Progenitor cell of endocrine pancreas (in vitro differentiated cells): ENCODE measurements around the gene PGAP6. TPM values are rescaled to one million over a fixed set of nuclear protein-coding genes. Genes with fewer than 3 reads are reported as not detected.

Experiments
- DNase-seq: peaks from one replicate; pipeline ENCODE4 v3.0.0; 2021; ENCODE audit warnings: low spot score; ENCODE audit not compliant: unreplicated experiment
- H3K27ac Mint-ChIP-seq: 2 replicates; pipeline ENCODE4 v1.8.0; 2021; ENCODE audit warnings: mild to moderate bottlenecking, moderate library complexity, mixed read lengths
- H3K27me3 Mint-ChIP-seq: 2 replicates; pipeline ENCODE4 v1.8.0; 2021; ENCODE audit warnings: mixed read lengths
- H3K36me3 Mint-ChIP-seq: 2 replicates; pipeline ENCODE4 v1.8.0; 2022; ENCODE audit warnings: mixed read lengths; ENCODE audit not compliant: insufficient read depth
- H3K4me1 Mint-ChIP-seq: 2 replicates; pipeline ENCODE4 v1.8.0; 2021; ENCODE audit warnings: low read depth, mixed read lengths
- H3K4me3 Mint-ChIP-seq: 2 replicates; pipeline ENCODE4 v1.8.0; 2021; ENCODE audit warnings: low read depth, mild to moderate bottlenecking, moderate library complexity, mixed read lengths
- H3K9me3 Mint-ChIP-seq: 2 replicates; pipeline ENCODE4 v1.8.0; 2021; ENCODE audit warnings: low read depth, mixed read lengths
- CTCF ChIP-seq: fragments of 200-600 bp; sonication (generic); IDR thresholded peaks from one replicate; pipeline ENCODE4 v1.5.0; 2021; ENCODE audit warnings: antibody characterized with exemption, mild to moderate bottlenecking; ENCODE audit not compliant: unreplicated experiment
- total RNA-seq: library from RNA; stranded (reverse); gene quantifications from 2 replicates; pipeline ENCODE4 v1.2.1, GENCODE V29; 2021

PGAP6 gene
- total RNA-seq, 1 donor from 2014 or later, result 92.9 TPM

- Mint-ChIP-seq H3K27ac (no peak overlapping the region), H3K36me3 (peaks cover 2% of the 10 kb centered on the region), H3K4me3 (no peak overlapping the region), H3K4me1 (peaks cover 30% of the 10 kb centered on the region), H3K9me3 (no peaks in the 10 kb centered on the region), H3K27me3 (no peaks in the 10 kb centered on the region)
- TF ChIP-seq CTCF, result no peak
- no peak for DNase-seq
Measured at GRCh38 chr16:386641-387156, 4.9 kb upstream of the PGAP6 start.

GRCh38 chr16:383326-384051 lies 1.7 kb upstream of the PGAP6 start:
- no peaks in the 10 kb centered on the region for H3K27me3 Mint-ChIP-seq
- no peak for DNase-seq
- TF ChIP-seq CTCF, result no peak
- H3K4me3 Mint-ChIP-seq, result peak overlapping the region; percentile 84
- H3K36me3 Mint-ChIP-seq, result no peaks in the 10 kb centered on the region
- peaks cover 39% of the 10 kb centered on the region for H3K4me1 Mint-ChIP-seq
- no peaks in the 10 kb centered on the region for H3K9me3 Mint-ChIP-seq
- H3K27ac Mint-ChIP-seq, result peak overlapping the region; percentile 92

- Mint-ChIP-seq H3K36me3 (no peaks in the 10 kb centered on the region), H3K27ac (no peak overlapping the region), H3K27me3 (no peaks in the 10 kb centered on the region), H3K4me3 (peak overlapping the region; percentile 77), H3K9me3 (no peaks in the 10 kb centered on the region), H3K4me1 (peaks cover 26% of the 10 kb centered on the region)
- no peak for TF ChIP-seq CTCF
- DNase-seq, result no peak
Measured at GRCh38 chr16:381012-381788, 578 bp downstream of the PGAP6 start.

GRCh38 chr16:380762-381011 lies 1.1 kb downstream of the PGAP6 start:
- Mint-ChIP-seq H3K27me3 (no peaks in the 10 kb centered on the region), H3K4me1 (peaks cover 26% of the 10 kb centered on the region), H3K36me3 (no peaks in the 10 kb centered on the region), H3K9me3 (no peaks in the 10 kb centered on the region), H3K4me3 (peak overlapping the region; percentile 77), H3K27ac (no peak overlapping the region)
- DNase-seq, result no peak
- TF ChIP-seq CTCF, result no peak

- Mint-ChIP-seq H3K4me1 (peaks cover 26% of the 10 kb centered on the region), H3K27ac (peak overlapping the region; percentile 85), H3K27me3 (no peaks in the 10 kb centered on the region), H3K36me3 (no peaks in the 10 kb centered on the region), H3K4me3 (peak overlapping the region; percentile 70), H3K9me3 (no peaks in the 10 kb centered on the region)
- DNase-seq, result no peak
- TF ChIP-seq CTCF, result no peak
Measured at GRCh38 chr16:379961-380761, 1.6 kb downstream of the PGAP6 start.
